ENCODE results near the gene PTPRM. TPM values are rescaled to one million over a fixed set of nuclear protein-coding genes. Genes with fewer than 3 reads are reported as not detected.

The PTPRM gene
- total and polyA plus RNA-seq, 2 of the 4 experiments (the other 2 are of a cell fraction): 28.3 to 51.2 TPM

DNA sequence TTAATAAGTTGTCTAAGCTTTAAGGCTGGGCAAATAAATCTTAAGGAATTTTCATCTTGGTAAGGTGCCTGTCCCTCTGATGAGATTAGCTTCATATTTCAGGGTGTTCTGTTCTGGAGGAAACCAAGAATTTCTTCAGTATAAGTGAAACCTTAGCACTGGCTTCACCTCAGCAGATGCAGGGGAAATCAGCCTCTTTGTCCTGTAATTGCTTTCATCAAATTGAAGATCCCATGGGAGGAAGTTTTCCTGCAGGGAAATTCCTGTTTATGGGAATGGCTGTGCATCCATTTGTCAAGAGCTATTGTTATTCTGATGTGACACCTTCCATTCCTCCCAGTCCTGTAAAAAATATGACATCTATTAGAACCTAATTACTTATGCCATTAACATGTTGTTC lies 174.5 kb downstream of the PTPRM start:
- Histone ChIP-seq H3K9ac (ENCODE audit: low read depth, low read length) (no peak overlapping the region), H2AFZ (replicated peaks; ENCODE audit: low read length, poor library complexity) (no peak overlapping the region), H3K9me1 (ENCODE audit: insufficient read depth, low read length) (no peaks in the 10 kb centered on the region), H3K27me3 (ENCODE audit: control insufficient read depth, insufficient read depth, low read length) (no peaks in the 10 kb centered on the region), H4K20me1 (ENCODE audit: insufficient read depth, low read length) (0 out of 2 replicates have a peak, but pooled peaks cover 5% of the 10 kb centered on the region), H3K9me3 (ENCODE audit: control insufficient read depth, insufficient read depth, low read length) (peaks cover 3% of the 10 kb centered on the region), H3K4me1 (ENCODE audit: control insufficient read depth, insufficient read depth, low read length) (0 out of 2 replicates have a peak, but pooled peaks cover 2% of the 10 kb centered on the region), H3K79me1 (ENCODE audit: low read depth in 1 of 2, low read length in 2 of 2) (peaks cover 5 to 8% of the 10 kb centered on the region in 2 experiments; a peak in 3 of 4 replicates), H3K14ac (replicated peaks; ENCODE audit: low read depth, low read length) (no peak overlapping the region), H2AK5ac (ENCODE audit: low read depth, low read length) (no peak overlapping the region), H2BK20ac (ENCODE audit: low read depth, low read length) (no peak overlapping the region), H3K56ac (ENCODE audit: extremely low read depth, insufficient read depth, low read length) (no peak overlapping the region), H3K4me2 (ENCODE audit: low read depth, low read length) (no peak overlapping the region), H3K36me3 (ENCODE audit: control insufficient read depth, insufficient read depth, low read length) (no peaks in the 10 kb centered on the region), H2BK15ac (ENCODE audit: low read depth, low read length) (no peak overlapping the region), H3K23ac (ENCODE audit: low read depth, low read length) (no peak overlapping the region), H3K27ac (ENCODE audit: insufficient read depth, low read length) (no peak overlapping the region), H3K18ac (ENCODE audit: low read depth, low read length) (no peak overlapping the region), H2BK5ac (ENCODE audit: low read depth, low read length, poor library complexity, severe bottlenecking) (no peak overlapping the region), H4K5ac (ENCODE audit: low read depth, low read length) (no peak overlapping the region), H4K8ac (ENCODE audit: low read depth in 2 of 2, low read length in 2 of 2) (no peak overlapping the region), H2BK120ac (ENCODE audit: low read depth, low read length) (no peak overlapping the region), H2AK9ac (replicated peaks; ENCODE audit: low read depth, low read length, poor library complexity) (no peak overlapping the region), H3K4ac (ENCODE audit: low read depth, low read length) (no peak overlapping the region), H4K91ac (ENCODE audit: insufficient read depth, low read depth, low read length) (no peak overlapping the region), H3K4me3 (ENCODE audit: insufficient read depth, low read depth, low read length) (no peak overlapping the region)
- no TSS peak for BruUV-seq (replicated peaks)
- in situ Hi-C loops (cut with MboI; ENCODE audit: low sequenced_read_pairs): no loop called here
- POLR2A ChIA-PET (ENCODE audit: unreplicated experiment): no interaction called here
- intact Hi-C loops (cut with micrococcal nuclease): no loop called here
- ATAC-seq (ENCODE audit: low read depth) (no peak), DNase-seq (no peak)
- CTCF ChIA-PET: interaction anchor here (0.8 kb wide), 1 partner anchor 12 kb away, joined by 3 read pairs; no protein-coding TSS in a partner anchor
- TF ChIP-seq NFE2L2 (IDR thresholded peaks at IDR 0.05; ENCODE audit: low read depth, low read length) (no peak), POLR2A (IDR thresholded peaks at IDR 0.05; ENCODE audit: low read depth, low read length) (no peak), CHD1 (IDR thresholded peaks at IDR 0.05; ENCODE audit: low read depth, low read length) (no peak)
- dilution Hi-C loops (cut with HindIII; ENCODE audit: low sequenced_read_pairs, unreplicated experiment): no loop called here
